NCI-H2227 (cell line): ENCODE data around the gene KCNJ16.

ENCODE experiments used
- DNase-seq: peaks from one replicate; lab custom pipeline; 2025; ENCODE audit not compliant: unreplicated experiment; lab: John Stamatoyannopoulos, UW

The KCNJ16 gene

DNA sequence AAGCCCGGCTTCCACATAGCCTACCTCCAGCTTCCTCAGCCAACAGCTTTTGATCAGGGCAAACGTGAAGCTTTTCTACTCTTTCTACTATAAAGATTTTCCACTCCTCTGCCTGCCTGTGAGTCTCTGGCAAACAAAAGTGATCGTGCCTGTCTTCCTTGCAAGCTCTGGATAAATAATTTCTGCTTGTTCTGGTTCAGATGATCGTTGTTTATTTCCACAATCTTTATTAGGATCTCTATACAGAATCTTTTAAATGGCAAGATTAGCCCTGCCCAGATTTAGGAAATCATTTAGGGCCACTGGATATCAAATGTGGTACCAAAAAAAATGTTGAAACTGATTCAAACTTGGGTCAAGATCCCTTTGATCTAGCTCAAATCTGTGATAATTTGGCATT lies 20.4 kb downstream of the KCNJ16 start:
- DNase-seq = no peak

DNA sequence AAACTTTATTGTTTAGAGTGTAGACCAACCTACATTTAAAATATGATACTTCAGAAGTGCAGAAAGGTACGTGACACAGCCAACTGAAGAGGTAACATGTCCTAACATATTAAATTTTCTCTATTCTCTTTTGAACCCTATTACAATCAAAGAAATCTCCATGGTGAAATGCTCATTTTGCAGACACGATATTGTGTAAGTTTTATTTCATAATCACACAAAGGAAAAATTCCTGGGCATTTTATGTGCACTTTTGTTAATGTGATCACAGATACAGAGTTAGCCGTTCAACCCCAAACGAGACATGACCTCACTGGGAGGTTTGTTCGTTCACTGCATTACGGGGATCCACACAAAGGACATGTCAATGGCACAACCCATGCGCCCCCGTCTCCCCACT lies 21.8 kb downstream of the KCNJ16 start:
- no peak for DNase-seq

DNA sequence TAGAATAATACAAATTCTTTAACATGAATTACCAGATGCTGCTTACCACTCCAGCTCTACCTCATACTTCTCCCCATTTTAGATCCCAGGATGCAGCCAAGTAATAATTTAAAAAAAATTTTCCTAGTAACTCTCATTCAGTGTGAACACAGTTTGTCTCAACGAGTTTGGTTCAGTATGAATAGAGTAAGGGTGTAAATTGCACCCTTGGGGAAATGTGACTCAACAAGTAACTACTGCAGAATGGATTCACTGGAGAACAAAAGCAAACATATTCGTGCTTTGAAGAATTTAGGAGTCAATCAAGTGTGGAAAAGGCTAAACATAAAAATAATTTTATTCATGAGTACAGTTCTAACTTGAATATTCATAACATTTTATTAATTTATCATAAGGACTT lies 23.0 kb downstream of the KCNJ16 start:
- DNase-seq = no peak

DNA sequence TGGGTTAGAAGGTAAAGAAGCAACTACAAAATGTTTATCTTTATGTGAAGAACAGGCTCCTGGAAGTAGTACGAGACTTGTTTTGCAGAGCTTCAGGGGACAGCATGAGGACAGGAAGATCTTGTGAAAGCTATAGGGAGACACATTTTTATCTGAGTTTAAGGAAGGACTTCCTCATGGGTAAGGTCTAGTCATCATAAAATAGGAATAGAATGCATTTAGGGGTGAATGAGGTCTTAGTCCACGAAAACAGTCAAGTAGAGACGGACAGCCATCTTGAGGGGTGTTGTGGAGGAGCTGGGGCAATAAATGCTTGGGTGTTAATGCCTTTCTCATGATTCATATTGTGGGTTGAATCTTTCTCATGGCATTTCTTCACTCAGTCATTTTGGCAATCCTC lies 24.3 kb downstream of the KCNJ16 start:
- DNase-seq = no peak

DNA sequence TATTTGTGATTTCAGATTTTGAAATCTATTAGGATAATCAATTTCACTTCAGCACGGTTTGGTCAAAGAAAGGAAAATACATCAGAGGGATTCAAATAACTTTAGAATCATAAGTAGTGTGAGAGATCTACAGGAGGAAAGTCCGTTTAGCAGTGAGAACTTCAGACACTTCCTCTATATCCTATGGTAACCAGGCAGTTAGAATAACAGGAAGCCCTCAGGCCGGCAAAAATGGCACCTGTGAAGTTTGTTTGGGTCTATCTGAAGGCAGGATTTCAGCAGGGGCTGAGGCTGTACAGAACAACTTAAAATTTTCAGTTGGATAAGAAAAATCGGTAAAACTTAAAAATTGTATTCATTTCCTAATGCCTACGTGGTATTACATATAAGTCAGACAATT lies 24.9 kb downstream of the KCNJ16 start:
- no peak for DNase-seq

DNA sequence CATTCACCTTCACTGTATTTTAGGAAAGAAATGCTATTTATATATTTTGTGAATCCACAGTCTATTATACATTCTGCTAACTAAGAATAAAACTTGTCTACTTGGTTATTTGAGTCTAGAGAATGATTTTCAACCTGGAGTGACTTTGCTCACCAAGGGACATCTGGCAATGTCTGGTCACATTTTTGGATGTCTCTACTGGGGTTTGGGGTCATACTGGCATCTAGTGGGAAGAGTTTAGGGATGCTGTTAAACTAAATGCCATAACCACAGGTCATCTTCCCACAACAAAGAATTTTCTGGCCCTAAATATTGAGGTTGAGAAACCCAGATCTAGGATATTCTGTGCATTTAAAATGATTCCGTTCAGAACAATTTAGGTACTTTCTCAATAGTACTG lies 26.0 kb downstream of the KCNJ16 start:
- no peak for DNase-seq

DNA sequence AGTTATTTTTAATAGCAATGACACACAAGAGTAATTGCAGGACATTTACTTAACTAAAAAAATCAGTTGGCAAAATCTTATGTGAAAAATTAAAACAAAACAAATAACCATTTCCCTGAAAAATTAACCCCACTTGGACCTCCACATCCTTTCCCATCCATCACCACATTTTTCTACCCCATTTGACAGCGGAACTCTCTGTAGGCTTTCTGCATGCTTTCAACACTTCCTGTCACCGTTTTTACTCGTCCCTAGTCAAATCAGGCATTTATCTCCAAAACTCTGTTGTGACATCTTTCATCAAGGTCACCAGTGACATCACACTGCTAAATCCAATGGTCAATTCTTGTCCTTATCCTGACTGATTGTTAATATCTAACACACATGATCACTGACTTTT lies 27.5 kb downstream of the KCNJ16 start:
- no peak for DNase-seq

DNA sequence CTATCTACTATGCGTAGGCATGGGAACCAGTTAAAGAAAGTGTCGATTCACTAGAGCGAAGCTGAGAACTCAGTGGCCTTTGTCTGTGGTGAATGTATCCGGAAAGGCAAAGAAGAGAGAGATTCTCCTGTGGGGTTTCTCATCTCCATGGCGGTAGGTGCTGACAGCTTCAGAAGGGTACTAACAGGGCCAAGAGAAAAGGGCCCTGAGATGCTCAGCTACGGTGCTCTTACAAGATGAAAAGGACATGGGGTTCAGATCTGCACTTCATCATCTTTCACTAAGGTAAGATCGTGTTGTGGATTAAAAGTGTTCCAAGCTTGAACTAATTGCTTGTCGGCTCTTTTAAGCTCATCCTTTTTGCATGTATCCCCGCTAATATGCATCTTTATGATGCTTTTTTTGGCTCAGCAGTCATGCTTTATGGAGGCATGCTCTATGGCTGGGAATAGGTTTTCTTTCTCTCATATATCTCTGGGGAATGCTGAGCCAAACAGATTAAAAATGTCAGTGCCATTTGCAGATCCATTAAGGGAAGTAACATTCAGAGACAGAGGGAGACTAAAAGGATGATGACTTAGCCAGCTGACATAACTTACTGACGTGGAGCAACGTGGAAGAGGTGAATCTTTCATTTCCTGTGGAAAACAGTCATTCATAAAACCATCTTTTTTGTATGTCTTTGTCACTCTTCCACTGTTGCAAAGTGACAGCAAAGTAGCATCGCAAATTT lies 29.9 kb downstream of the KCNJ16 start:
- DNase-seq = no peak

DNA sequence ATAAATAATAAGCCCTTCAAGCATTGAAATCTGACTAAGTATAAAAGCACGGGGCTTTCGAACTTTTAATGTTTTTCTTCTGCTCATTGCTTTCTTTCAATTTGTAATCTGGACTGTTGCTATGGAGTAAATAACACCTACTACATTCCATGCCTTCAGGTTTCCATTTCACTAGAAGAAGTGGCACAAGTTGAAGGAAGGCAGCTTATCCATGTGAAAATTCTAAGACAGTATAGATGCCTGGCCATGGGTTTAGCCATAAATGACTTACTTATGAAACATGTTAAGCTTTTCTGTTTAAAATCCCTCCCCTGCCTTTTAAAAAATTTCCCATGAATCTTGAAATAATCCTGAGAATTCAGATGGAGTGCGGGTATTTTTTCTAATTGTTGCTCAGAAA lies 30.6 kb downstream of the KCNJ16 start:
- no peak for DNase-seq

DNA sequence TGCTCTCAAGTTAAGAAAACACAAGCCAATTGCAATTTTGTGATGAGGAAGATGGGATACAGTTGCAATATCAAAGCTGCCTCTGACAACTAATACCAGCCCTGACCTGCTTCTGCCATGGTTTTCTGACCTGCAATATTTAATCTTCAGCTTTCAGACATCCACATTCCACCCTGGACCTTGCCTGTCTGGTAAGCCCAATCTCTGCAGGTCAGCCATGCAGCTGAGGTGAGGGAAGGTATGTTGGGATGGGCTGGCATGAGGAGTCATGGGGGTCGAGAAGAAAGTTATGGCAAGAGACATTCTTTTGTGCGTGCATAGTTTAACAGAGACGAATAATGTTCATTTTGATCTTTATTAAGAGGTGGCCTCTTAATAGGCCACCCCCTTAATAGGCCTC lies 31.5 kb downstream of the KCNJ16 start:
- DNase-seq = no peak

DNA sequence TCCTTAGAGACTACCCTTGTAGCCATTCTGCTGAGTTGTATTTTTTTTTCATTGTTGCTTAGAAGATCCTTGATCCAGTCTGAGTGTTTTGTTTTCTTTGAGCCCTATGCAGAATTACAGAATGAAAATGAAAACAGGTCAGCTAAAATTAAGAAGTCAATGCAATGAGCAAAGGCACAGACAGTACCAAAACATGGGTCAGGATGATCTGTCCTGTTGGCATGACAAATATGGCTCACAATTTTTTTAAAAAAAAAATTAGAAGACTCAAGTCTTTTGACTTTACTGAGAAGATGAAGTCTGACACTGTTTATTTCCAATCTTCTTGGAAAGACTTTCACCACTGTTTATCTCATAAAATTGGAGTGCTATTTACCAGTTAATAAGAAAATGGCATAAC lies 32.4 kb downstream of the KCNJ16 start:
- DNase-seq = no peak

DNA sequence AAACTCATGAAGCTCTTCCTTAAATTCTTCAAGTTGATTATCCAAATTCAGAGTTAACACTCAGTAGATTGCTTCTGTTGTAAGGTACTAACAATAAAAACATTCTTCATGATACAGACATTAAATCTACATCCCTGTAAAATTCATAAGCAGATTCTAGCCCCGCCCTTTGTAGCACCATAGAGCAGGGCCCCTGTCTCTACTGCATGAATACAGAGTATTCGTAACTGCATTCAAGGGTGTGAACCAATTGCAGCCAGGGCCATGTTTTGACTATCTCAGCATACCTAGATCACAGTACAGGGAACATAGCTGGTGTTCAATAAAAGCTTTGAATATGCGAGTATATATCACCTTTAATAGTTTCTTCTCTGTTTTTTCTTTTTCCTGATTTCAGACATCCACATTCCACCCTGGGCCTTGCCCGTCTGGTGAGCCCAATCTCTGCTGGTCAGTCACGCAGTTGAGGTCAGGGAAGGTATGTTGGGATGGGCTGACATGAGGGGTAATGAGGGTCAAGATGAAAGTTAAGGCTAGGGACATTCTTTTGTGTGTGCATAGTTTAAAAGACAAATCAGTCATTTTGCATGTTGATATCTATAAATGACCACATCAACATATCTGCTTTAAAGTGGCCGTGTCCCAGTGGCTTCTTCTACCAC lies 33.0 kb downstream of the KCNJ16 start:
- no peak for DNase-seq

DNA sequence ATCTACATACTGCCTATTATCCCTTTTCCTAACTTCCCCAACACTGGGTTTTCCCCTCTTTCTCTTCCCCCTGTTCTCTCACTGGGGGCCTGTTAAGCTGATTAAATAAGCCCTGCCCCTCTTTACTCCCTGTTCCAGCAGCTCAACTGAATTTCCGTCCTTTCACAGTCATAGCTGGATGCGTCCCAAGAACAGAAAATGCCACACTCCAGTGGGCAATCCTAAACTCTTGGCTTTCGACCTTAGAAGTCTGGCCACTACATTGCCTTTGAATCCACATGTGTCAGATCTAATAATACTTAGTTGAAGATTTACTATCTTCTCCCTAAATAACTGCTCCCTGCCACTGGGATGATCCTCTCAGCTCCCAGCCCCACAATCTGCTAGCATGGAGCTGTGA lies 34.5 kb downstream of the KCNJ16 start:
- no peak for DNase-seq

DNA sequence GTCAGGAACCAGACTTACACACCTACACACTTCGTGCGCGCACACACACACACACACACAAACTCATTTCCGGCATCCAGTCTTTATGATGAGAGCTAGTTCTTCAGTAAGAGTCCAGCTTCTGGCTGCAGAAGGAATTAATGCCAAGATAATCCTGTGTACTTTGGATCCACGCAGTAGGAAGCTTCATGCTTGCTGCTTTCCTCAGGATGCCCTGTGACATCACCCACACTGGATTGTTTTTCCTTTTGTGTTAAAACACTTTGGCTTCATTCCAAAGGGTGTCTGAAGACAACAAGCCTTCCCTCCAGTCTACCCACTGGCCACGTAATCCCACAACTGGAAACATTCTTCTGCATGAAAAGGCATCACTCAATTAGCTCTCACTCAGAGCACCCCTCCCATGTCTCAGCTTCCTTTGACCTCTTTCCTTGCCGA lies 35.4 kb downstream of the KCNJ16 start:
- peak; percentile 30 for DNase-seq

DNA sequence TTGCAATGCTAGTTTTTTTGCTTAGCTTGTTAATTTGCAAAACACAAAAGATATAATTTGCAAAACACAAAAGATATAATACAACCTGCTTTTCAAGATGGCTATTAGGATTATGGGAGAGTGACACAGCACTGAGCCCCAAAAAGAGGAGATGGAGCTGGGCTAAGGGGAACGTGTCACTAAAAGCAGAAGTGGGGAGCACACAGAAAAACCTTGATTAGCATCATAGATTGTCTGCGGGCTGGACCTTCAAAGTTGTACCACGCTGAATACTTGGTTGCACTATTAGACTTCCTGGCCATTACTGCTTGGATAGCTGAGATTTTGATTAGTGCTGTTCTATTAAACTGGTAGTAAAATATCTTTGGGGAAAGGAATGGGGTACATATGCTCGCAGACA lies 36.2 kb downstream of the KCNJ16 start:
- DNase-seq = no peak

DNA sequence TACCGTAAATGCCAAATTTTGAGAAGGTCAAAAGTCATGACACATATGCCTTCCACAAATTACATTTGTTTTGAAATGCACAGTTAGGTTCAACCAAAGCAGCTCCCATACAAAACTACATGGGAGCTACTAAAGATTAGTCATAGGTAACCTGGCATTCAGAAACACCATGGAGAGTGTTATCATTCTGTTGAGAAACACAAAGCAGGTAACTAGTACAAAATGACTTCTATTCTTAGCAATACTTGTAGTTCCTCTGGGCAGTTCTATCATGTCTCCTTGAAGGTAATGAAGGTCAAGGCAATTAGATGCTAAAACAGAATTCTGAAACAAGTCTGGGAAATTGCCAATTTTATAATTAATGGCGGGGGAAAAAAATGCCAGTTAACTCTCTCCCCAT lies 39.4 kb downstream of the KCNJ16 start:
- DNase-seq = no peak

DNA sequence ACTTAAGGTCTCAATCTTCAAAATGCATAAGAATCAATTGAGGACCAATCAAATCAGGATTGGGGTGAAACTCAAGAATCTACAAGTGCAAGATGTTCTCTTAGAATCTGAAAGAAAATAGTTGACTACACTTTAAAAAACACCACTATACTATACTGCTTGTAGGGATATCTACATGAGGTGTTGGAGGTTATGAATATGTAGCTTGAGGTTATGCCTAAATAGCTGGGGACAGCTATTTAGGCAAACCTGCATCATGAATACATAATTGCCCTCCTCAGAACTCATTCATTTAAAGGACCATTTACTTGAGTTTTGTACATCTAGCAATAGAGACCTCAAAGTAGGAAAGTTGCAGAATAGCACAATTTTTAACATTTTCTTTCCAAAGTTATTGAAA lies 40.1 kb downstream of the KCNJ16 start:
- no peak for DNase-seq

DNA sequence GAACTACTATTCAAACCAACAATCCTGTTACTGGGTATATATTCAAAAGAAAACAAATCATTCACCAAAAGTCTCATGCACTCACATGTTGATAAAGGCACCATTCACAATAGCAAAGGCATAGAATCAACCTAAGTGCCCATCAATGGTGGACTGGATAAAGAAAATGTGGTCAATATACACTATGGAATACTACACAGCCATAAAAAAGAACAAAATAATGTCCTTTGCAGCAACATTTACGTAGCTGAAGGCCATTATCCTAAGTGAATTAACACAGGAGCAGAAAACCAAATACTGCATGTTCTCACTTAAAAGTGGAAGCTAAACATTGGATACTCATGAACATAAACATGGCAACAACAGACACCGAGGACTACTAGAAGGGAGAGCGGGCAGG lies 41.9 kb downstream of the KCNJ16 start:
- no peak for DNase-seq

DNA sequence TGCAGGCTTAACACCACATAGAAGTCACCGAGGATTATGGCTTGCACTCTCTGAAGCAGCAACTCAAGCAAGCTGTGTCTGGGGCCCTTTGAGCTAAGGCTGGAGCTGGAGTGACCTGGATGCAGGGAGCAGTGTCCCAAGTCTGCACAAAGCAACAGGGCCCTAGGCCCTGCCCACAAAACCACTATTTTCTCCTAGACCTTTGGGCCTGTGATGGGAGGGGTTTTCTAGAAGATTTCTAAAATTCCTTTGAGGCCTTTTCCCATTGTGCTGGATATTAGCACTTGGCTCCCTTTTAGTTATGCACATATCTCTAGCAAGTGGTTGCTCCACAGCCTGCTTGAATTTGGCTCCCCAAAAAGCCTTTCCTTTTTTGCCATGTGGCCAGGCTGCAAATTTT lies 44.5 kb downstream of the KCNJ16 start:
- no peak for DNase-seq

DNA sequence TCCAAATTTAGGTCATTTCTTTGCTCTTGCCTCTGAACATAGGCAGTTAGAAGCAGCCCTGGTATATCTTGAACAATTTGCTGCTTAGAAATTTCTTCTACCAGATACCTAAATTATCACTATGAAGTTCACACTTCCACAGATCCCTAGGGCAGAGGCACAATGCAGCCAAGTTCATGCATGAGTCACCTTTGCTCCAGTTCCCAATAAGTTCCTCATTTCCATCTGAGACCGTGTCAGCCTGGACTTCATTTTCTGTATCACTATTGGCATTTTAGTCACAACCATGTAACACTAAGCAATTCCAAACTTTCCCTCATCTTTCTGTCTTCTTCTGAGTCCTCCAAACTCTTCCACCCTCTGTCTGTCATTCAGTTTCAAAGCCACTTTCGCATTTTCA lies 45.0 kb downstream of the KCNJ16 start:
- DNase-seq = no peak

DNA sequence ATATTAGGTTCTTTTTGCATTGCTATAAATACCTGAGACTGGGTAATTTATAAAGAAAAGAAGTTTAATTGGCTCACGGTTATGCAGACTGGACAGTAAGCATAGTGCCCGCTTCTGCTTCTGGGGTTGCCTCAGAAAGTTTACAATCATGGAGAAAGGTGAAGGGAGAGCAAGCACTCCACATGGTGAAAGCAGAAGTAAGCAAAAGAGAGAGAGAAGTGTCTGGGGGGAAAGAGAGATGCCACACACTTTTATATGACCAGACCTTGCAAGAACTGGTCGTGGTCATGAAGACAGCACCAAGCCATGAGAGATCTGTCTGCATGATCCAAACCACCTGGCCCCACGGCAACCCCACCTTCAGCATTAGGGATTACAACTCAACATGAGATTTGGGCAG lies 45.4 kb downstream of the KCNJ16 start:
- DNase-seq = no peak

DNA sequence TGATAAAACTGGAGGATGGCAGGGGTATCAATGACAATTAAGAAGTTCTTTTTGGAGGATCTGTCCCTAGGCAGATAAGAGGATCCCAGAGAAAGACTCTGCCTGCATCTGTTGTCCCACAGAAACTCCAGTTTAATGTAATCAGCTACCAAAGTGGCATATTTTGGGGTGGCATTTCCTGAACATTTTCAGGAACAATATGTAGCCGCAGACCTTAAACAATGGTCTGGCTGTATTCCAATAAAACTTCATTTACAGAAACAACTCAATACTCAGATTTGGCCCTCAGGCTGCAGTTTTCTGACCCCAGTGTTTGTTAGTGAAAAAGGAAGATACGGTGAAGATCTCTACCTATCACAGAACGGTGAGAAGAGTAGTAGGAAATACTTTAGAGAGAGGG lies 46.1 kb downstream of the KCNJ16 start:
- no peak for DNase-seq

DNA sequence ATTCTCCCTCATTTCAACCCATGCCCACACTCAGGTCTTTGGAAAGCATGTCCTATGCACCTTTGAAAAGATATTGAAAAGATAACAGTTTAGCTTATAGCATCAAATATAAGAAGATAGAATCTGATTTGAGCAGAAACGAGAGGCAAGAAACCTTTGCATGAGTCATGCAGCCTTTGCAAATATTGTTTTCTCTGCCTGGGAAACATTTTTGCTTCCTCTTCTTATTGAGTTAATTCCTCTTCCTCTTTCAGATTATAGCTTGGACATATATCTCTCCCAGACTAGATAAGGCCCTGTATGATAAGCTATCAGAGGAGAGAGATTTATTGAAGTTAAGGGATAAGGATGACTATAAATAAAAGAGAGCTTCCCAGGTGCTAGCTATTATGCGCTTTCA lies 48.2 kb downstream of the KCNJ16 start:
- DNase-seq = no peak
